Skeletal muscle cell (primary cell): ENCODE results near the gene SLC7A5.
"Not testable (repeated sequence)": the region's sequence is repeated elsewhere in the genome, so short reads cannot be mapped to it uniquely, and the experiment has no call there.

Source experiments
- DNase-seq: peaks from one replicate; pipeline ENCODE4 v3.0.0-alpha.2; 2010; ENCODE audit warnings: low read depth
- H3K4me3 ChIP-seq: 2 replicates; pipeline ENCODE4 v1.5.1; 2011; ENCODE audit warnings: low read depth, mild to moderate bottlenecking, control low read depth, low read length, moderate library complexity

Gene SLC7A5

DNA sequence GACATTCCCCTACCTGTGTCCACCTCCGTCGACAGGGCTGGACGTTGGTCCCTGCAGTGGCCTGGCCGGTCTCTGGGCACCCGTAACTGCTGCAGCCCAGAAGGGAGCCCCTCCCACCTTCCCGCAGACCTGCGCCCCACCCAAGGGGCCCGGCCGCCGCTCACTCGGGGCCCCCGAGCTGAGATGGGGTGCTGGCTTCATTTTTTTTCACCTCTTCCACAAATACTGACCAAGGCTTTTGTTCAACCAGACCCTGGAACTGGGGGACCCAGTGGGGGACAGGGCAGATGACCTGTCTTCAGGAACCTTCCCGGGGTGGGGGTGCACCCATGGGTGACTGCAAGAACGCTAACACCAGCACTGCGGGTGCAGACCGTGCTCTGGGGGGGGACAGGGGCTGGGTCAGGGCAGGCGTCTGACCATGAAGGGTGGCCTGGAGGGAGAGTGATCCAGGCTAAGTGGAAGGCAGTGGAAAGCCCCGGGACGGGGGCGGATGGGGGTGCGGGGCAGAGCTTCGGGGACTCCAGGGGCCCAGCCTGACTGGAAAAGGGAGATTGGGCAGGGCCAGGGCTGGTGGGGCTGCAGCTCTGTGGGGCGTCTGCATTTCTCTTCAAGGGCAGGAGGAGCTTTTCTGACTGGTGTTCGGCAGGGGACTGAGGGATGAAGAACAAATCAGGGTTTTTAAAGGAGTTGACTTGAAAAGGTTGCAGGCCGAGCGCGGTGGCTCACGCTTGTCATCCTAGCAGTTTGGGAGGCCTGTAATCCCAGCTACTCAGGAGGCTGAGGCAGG, 42.3 kb downstream of the SLC7A5 start:
- no peak overlapping the region for H3K4me3 ChIP-seq
- no peak for DNase-seq

GRCh38 chr16:87826407-87826797, 42.9 kb downstream of the SLC7A5 start:
- DNase-seq, H3K4me3 ChIP-seq: not testable (repeated sequence)

DNA sequence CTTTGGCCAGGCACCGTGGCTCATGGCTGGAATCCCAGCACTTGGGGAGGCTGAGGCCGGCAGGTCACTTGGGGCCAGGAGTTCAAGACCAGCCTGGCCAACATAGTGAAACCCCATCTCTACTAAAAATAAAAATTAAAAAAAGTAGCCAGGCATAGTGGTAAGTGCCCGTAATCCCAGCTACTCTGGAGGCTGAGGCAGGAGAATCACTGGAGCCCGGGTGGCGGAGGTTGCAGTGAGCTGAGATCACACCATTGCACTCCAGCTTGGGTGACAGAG, 43.5 kb downstream of the SLC7A5 start:
- DNase-seq, result not testable (repeated sequence)

DNA sequence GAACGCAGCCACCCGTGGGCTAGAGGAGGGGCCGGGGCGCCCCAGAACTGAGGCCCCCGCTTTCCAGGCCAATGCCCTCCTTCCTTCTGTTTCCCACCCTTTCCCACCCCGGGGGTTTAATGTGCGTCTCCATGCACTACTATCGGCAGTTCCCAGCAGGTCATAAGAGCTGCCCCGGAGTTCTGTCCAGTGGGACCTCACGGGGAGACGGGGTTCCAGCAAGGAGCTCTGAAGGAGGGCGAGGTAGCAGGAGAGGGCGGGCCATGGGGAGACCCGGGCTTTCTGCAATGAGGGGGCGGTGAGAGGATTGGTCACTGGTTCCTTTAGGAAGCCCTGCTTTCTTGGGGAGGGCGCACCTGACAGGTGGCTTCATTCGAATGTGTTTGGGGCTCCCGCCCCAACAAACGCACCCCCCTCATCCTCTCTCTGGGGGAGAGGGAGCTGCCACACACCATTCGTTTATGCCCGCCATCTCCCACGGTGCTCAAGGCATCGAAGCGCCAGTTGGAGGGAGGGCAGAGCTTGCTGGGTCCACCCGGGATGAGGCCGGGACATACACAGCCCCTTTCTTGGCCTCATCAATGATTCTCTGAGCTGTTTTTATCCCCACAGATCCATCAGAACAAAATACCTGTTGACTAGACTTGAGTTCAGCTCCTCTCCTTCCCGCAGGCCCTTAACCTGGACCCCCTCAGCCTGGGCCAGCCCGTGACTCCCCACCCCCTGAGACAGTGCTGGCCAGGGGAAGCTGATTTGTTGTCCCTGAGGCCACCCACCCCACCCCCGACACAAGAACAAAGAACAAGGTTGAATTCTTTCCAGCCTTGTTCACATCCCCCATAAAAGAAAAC, 44.1 kb downstream of the SLC7A5 start:
- H3K4me3 ChIP-seq, result no peak overlapping the region
- DNase-seq, result no peak

More for the DNA sequence above, 43.5 kb downstream of the SLC7A5 start:
- H3K4me3 ChIP-seq, result not testable (repeated sequence)

GRCh38 chr16:87824016-87824990, 45.0 kb downstream of the SLC7A5 start:
- no peak overlapping the region for H3K4me3 ChIP-seq
- no peak for DNase-seq

DNA sequence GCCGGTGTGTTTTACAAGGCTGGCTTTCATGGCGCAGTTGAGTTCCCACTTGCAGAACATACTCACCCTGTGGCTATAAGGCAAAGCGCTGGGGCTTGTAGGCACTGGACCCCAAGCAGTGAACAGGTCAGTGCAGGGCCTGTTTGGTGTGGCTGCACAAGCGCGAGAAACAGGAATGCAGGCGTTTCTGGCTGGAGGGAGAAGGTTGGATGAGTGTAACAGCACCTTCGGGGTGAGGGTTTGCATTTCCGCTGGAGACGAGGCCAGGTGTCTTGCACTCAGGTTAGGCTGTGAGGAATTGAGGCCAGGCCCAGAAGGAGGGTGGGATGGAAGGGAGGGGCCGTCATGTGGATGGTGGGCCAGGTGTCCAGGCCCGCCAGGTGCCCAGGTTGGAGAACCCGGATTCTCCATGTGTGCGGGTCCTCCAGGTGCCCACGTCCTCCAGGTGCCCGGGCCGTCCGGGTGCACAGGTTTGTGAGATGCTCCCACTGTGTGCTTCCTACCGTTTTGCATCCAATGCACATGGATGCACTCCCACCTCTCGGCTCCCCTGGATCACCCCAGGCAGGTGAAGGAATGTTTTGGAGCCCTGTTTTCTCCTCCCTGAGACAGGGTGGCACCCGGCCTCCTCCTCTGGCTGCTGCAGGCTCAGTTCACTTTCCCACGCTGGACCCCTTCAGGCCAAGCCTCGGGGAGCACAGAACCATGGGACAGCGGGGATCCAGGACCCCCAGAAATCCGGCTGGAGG, 46.0 kb downstream of the SLC7A5 start:
- DNase-seq, result no peak
- H3K4me3 ChIP-seq, result no peak overlapping the region

DNA sequence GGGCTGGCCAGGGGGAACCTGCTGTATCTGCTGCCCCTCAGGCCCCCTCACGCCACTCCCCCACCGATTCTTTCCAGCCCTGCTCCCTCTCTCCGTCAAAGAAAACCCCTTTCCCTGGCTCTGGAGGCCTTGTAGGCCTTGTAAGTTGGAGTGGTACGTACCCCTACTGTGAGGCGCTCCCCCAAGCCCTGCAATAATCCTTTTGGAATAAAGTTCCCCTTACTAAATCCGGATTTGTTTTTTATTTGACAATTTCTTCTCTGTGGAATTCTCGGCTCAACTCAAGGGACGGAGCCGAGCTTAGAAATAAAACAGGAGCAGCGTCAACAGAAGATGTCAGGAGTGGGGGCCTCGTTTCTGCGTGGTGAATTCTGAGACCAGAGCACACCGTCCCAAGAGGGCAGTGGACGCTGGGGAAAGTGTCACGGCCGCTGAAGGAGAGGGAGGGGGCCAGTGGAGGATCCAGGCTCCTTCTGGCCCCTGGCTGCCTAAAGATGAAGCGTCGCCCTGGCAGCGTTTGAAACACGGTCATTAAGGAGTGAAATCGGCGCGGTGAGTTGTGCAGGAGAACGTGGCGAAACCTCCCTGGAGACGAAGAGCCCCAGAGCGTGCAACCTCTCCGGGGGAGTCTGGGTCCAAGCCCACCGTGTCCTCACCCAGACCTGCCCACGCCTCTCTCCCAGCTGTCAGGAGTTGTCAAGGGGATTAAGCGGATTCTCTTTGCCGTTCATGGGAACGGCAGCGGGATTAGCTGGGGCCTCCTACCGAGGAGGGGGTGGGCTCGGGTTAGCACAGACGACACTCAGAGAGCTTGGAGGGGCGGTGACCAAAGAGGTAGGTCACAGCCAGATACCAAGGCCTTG, 47.0 kb downstream of the SLC7A5 start:
- no peak for DNase-seq
- no peak overlapping the region for H3K4me3 ChIP-seq

GRCh38 chr16:87821376-87822107, 47.8 kb downstream of the SLC7A5 start:
- no peak overlapping the region for H3K4me3 ChIP-seq
- DNase-seq, result no peak

DNA sequence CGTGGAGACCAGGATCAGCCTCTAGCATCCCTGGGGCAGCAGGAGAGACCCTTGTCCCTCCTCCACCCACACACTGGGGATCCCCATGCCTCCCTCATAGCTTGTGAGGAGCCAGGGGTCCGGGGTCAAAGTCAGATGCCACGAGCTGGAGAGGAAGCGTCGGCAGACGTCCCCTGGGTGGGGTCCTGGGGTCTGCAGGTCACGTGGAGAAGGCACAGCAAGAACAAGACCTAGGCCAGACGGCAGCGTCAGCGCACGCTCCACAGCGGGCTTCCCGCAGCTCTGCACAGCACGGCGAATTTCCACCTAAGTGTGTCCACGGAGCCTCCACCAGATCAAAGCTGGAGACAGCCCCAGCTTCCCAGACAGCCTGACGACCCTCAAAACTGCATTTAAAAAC, 49.3 kb downstream of the SLC7A5 start:
- H3K4me3 ChIP-seq, result no peak overlapping the region
- DNase-seq, result no peak

DNA sequence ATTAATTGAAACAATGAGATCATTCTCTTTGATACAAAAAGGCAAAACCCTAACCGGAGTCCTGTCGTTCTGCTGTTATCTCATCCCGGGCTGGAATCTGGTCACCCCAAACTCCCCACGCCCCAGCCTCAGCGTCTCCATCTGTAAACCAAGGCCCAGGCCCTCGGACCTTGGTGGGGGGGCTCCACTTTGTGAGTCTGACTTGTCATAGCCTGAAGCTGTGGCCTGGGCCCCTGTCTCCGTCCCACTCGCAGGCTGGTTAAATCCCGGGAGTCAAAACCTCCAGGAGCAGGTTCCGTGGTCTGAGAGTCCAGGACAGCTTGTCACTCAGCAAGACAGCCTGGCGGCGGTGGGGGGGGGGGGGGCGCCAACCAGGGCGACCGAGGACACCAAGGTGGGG, 50.0 kb downstream of the SLC7A5 start:
- DNase-seq, result no peak
- no peak overlapping the region for H3K4me3 ChIP-seq

GRCh38 chr16:87818533-87819161, 50.7 kb downstream of the SLC7A5 start:
- no peak overlapping the region for H3K4me3 ChIP-seq
- DNase-seq, result no peak

DNA sequence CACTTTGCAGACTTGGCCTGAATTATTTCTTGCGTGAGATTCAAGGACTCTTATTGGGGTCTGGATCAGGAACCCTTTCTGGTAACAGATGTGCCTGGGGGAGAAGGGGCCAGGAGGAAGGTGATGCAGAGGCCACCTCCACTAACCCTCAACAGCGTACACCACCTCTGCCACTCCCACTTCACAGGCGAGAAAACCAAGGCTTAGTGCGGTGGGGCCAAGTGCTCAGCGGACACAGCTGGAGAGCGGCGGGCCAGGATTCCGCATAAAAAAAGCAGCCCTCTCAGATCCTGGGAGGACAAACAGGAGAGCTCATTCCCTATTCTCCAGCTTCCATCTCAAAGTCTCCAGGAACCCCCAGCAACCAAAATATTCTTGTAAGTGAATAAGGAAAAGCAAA, 51.4 kb downstream of the SLC7A5 start:
- DNase-seq, result no peak
- no peak overlapping the region for H3K4me3 ChIP-seq

DNA sequence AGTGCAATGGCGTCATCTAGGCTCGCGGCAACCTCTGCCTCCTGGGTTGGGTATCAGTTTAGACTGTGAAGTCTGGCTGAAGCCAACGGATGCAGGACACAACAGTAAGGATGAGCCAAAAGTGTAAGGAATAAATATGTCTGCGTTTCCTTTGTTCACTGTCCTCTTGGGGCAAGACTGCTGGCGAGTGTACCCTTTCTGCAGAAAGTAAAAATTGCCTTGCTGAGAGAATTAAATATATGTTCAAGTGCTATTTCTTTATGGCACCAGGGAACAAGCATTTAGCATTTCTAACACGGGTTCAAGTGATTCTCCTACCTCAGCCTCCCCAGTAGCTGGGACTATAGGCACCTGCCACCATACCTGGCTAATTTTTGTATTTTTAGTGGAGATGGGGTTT, 51.9 kb downstream of the SLC7A5 start:
- H3K4me3 ChIP-seq, DNase-seq: not testable (repeated sequence)

GRCh38 chr16:87816507-87817100, 52.7 kb downstream of the SLC7A5 start:
- DNase-seq, result no peak
- no peak overlapping the region for H3K4me3 ChIP-seq

GRCh38 chr16:87815567-87815966, 53.7 kb downstream of the SLC7A5 start:
- H3K4me3 ChIP-seq, result no peak overlapping the region
- no peak for DNase-seq

- DNase-seq, result no peak
- H3K4me3 ChIP-seq, result no peak overlapping the region
Observed at GRCh38 chr16:87812200-87812656, 57.1 kb downstream of the SLC7A5 start.

DNA sequence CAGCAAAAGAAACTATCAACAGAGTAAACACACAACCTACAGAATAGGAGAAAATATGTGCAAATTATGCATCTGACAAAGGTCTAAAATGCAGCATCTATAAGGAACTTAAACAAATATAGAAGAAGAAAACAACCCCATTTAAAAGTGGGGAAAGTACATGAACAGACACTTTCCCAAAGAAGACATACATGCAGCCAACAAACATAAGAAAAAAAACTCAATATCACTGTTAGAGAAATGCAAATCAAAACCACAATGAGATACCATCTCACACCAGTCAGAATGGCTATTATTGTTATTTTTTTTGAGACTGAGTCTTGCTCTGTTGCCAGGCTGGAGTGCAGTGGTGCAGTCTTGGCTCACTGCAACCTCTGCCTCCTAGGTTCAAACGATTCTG, 57.9 kb downstream of the SLC7A5 start:
- not testable (repeated sequence) for H3K4me3 ChIP-seq, DNase-seq
